Stimulated activated CD8-positive, alpha-beta memory T cell treated with anti-CD3 and anti-CD28 coated beads, Interleukin-15, amount 100 ng/mL, for 1 hour (primary cell): ENCODE measurements around the gene KNDC1.
"Not testable (repeated sequence)": the region's sequence is repeated elsewhere in the genome, so short reads cannot be mapped to it uniquely, and the experiment has no call there.

Experiments used
- DNase-seq: peaks from one replicate; pipeline ENCODE4 v3.0.0-alpha.2; 2020; ENCODE audit warnings: low read depth

The KNDC1 gene

GRCh38 chr10:133126431-133127290 lies 33.4 kb upstream of the KNDC1 start:
- no peak for DNase-seq

DNA sequence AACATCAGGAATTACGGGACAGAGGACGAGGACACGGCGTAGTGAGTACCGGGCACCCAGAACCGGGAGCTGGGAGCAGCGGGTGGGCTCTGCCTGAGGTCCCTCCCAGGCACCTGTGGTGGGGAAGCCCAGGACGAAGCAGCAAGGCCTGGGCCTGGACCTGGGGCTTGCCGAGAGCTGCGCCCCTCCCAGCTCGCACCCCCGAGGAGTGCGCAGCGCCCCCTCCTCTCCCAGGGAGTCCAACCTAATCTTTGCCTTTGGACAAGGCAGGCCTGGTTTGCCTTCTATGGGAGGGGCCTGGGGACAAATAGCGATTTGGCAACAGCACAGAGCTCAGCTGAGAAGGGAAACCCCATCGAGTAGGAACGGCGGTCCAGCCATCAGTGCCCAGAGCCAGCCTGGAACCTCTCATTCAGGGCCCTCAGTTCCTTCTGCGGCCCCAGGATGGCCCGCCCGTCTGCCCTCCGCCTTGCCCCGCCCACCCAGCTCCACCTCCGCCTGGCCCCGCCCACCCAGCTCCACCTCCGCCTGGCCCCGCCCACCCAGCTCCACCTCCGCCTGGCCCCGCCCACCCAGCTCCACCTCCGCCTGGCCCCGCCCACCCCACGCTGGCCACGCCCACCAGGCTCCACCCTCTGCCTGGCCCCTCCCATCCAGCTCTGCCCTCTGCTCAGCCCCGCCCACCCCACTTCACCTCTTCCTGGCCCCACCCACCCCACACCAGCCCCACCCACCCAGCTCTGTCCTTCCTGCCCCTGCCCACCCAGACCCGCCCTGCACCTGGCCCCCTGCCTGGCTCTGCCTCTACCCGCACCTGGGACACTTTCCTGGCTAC lies 32.5 kb upstream of the KNDC1 start:
- peak; percentile 9 for DNase-seq

DNA sequence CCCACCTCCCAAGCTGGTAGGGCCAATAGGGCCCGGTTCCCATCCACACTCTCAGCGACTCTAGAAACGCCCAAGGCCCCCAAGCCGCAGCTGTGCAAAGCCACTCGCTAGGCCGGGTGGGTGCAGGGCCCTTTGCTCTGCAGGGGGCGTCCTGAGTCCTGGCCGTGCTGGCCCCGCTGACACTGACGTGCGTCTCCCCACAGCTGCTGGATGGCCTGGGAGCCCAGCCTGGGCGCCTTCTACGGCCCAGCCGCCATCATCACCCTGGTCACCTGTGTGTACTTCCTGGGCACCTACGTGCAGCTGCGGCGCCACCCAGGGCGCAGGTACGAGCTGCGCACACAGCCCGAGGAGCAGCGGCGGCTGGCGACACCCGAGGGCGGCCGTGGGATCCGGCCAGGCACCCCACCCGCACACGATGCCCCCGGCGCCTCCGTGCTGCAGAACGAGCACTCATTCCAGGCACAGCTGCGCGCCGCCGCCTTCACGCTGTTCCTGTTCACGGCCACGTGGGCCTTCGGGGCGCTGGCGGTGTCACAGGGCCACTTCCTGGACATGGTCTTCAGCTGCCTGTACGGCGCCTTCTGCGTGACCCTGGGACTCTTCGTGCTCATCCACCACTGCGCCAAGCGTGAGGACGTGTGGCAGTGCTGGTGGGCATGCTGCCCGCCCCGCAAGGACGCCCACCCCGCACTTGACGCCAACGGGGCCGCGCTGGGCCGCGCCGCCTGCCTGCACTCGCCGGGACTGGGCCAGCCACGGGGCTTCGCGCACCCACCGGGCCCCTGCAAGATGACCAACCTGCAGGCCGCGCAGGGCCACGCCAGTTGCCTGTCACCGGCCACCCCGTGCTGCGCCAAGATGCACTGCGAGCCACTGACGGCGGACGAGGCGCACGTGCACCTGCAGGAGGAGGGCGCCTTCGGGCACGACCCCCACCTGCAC lies 31.6 kb upstream of the KNDC1 start:
- DNase-seq: no peak

GRCh38 chr10:133129071-133129858 lies 30.8 kb upstream of the KNDC1 start:
- no peak for DNase-seq

- no peak for DNase-seq
These were observed 30.0 kb upstream of the KNDC1 start for GRCh38 chr10:133129859-133130495.

- DNase-seq: no peak
These were observed 29.4 kb upstream of the KNDC1 start for GRCh38 chr10:133130602-133131001.

GRCh38 chr10:133131053-133131452 lies 29.0 kb upstream of the KNDC1 start:
- no peak for DNase-seq

DNA sequence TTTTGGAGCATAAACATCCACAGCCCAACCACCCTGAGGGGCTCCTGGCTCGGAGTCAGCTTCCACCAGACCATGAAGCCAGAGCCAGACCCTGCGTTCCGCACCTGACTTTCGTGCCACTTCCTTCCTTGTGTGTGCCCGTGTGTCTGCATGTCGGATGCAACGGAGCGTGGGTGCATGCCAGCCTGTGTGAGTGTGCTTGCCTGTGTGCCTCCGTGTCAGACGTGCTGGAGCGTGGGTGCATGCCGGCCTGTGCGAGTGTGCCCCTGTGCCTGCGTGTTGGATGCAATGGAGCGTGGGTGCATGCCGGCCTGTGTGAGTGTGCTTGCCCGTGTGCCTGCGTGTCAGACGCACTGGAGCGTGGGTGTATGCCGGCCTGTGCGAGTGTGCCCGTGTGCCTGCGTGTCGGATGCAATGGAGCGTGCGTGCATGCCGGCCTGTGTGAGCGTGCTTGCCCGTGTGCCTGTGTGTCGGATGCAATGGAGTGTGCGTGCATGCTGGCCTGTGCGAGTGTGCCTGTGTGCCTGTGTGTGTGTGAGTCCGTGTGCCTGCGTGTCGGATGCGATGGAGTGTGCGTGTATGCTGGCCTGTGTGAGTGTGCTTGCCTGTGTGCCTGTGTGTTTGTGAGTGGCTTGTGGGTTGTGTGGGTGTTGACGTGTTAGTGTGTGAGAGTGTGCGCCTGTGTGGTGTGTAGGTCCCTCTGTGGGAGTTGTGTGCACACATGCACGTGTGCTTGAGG lies 28.1 kb upstream of the KNDC1 start:
- DNase-seq: no peak

- no peak for DNase-seq
These were observed 27.3 kb upstream of the KNDC1 start for GRCh38 chr10:133132473-133133291.

DNA sequence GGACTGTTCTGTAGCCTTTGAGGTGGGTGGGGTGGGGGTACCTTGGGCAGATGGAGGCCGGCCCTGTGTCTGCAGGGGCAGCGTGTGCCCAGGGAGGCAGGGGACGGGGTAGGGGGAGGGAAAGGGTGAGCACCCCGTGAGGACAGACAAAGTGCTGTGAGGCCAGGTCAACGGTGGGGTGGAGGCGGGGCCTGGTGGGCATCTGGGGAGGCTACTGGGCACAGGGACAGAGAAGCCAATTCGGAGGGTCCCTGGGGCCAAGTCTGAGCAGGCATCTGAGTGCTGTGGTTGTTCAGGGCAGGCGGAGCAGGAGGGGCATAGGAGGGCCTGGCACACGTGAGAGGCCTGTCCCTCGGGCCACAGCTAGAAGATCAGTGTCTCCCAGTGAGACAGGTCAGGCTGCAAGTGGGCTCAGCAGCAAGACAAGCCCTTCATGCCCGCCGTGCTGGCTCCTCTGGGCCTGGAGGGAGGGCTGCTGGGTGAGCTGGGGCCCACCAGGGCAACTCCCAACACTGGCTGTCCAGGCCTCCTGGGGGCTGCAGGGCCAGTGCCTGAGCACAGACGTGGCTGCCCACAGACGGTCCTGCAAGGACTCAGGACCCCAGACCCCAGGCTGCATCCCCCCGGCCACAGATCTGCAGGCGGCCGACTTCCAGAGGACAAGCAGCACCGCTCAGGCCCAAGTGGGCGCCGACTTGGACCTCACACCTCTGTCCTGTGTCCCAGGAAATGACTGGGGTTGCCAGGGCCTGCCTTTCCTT lies 26.4 kb upstream of the KNDC1 start:
- DNase-seq: no peak

- DNase-seq: no peak
These were observed 25.5 kb upstream of the KNDC1 start for GRCh38 chr10:133134411-133135115.

DNA sequence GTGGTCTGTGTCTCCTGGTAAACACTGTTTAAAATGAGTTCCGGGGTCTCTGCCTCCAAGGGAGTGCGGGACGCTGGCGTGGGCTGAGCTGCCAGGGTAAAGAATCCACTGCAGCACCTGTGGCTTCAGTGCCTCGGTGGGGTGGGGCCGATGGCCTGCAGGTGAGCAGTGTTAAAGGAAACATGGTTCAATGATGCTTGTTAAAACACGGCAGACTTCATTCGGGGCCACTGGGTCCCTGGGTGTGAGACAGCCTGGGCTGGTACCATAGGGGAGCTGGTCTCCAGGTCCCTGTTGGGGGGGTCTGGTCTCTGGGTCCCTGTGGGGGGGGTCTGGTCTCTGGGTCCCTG lies 24.9 kb upstream of the KNDC1 start:
- DNase-seq: no peak

DNA sequence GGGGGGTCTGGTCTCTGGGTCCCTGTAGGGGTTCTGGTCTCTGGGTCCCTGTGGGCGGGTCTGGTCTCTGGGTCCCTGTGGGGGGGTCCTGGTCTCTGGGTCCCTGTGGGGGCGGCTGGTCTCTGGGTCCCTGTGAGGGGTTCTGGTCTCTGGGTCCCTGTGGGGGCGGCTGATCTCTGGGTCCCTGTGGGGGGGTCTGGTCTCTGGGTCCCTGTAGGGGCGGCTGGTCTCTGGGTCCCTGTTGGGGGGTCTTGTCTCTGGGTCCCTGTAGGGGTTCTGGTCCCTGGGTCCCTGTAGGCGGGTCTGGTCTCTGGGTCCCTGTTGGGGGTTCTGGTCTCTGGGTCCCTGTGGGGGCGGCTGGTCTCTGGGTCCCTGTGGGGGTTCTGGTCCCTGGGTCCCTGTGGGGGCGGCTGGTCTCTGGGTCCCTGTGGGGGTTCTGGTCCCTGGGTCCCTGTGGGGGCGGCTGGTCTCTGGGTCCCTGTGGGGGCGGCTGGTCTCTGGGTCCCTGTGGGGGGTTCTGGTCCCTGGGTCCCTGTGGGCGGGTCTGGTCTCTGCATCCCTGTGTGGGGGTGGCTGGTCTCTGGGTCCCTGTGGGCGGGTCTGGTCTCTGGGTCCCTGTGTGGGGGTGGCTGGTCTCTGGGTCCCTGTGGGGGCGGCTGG lies 22.4 kb upstream of the KNDC1 start:
- not testable (repeated sequence) for DNase-seq

DNA sequence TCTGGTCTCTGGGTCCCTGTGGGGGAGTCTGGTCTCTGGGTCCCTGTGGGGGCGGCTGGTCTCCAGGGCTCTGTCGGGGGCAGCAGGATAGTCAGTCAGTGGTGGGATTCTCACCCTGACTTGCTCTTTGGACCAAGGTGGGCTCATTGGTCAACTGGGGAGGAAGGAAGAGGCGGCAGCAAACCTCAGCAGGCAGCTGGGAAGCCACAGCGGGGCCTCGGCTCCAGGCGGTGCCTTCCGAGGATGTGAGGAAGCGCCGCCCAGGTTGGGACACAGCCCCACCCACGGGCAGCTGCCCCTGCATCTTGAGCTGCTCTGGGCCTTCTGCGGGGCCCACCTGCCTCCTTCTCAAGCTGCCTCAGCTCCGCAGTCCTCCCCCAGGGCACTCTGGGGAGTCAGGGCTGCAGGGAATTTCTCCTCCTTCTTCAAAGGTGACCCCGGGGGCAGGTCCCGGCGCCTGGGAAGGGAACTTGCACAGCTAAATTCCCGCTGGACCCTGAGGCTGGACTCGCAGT lies 20.4 kb upstream of the KNDC1 start:
- no peak for DNase-seq

DNA sequence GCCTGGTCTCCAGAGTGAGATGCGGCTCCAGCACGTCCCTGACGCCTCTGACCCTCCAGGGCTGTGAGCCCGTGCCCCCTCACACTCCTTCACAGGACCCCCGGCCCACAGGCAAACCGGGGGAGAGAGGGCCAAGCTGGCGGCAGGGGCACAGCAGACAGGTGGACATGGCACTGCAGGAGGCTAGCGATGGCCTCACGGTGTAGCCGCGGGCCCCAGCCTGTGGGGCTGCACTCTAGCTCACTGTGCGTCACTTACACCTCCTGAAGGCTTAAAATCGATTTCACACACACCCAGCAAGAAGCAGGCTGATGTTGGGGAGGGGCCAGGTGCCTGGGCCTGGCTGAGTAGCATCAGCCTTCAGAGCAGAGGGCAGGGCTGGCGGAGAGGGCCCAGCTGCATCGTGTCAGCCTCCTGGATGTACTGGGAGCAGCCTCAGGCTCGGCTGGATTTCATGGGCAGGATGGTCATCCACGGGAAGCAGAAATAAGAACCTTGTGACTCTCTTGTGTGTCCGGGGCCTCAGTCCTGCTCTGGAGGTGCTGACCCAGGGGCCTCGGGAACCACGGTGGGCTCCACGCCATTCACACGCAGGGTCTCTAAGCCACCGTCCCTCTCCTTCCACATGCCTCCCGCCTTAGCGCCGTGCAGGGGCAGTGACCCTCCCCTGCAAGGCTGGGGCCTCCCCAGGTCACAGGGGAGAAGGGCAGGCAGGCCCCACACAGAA lies 19.4 kb upstream of the KNDC1 start:
- no peak for DNase-seq
